Midbrain (tissue), 1 donor: ENCODE results near the gene GALNS.
"Not testable (repeated sequence)": the region's sequence is repeated elsewhere in the genome, so short reads cannot be mapped to it uniquely, and the experiment has no call there.

Source experiments
- DNase-seq: peaks from one replicate; lab custom pipeline; 2025; lab: John Stamatoyannopoulos, UW

The GALNS gene

GRCh38 chr16:88838566-88838965, 18.2 kb downstream of the GALNS start:
- DNase-seq: no peak

DNA sequence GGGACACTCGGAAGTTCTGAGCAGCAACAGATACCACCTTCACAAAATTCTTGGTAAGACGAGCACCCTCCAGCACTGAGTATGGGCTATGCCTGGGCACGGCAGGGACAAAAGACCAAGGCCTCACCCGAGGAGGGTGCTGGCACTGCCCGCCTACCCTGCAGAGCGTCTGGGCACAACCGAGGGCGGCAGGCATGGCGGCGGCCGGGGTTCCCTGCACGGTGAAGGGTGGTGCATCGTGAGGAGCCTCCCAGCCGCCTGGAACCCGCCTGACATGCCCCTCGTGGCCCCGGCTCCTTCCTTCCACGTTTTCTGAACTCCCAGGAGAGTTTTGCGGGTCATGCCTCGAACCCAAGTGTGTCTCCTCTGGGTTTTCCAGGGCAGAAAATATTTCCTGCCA, 18.9 kb downstream of the GALNS start:
- DNase-seq: no peak

GRCh38 chr16:88836791-88837190, 20.0 kb downstream of the GALNS start:
- DNase-seq: no peak

- DNase-seq: no peak
These were observed 20.9 kb downstream of the GALNS start for GRCh38 chr16:88835818-88836217.

GRCh38 chr16:88835383-88835782, 21.4 kb downstream of the GALNS start:
- no peak for DNase-seq

DNA sequence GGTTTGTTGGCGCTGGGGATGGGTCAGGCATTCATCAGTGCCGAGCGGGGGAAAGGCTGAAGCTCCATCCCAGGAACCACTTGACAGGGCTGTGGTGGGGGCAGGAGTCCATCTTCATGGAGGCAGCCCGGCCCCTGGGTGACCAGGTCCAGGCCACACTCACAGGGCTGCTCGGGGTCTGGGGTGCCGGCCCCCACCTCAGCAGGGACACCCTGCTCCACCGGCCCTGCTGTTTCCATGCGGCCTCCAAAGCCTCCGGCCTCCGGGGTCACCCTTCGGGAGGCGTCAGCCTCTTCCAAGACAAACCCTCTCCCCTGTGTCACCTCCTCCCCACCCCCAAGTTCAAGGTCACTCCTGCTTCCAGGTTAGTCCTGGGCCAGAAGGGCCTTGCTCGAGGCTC, 22.1 kb downstream of the GALNS start:
- DNase-seq: no peak

GRCh38 chr16:88833086-88833485, 23.7 kb downstream of the GALNS start:
- DNase-seq: no peak

DNA sequence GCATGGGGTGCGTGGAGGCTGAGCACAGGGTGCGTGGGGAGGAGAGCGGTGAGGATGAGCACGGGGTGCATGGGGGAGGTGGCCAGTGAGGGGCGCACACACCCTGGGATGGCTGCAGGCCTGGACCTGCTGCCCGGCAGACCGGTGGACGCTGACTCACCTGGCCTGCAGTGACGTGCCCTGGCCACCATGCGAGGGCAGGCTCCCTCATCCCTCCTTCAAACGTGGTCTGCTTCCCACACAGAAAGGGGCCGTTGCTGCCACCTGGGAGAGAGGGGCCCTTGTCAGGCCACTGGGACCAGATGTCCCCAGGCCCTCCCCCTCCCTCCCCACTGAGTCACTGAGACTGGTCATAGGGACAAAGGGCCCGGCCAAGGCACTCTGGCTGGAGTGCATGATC, 24.9 kb downstream of the GALNS start:
- DNase-seq: no peak

DNA sequence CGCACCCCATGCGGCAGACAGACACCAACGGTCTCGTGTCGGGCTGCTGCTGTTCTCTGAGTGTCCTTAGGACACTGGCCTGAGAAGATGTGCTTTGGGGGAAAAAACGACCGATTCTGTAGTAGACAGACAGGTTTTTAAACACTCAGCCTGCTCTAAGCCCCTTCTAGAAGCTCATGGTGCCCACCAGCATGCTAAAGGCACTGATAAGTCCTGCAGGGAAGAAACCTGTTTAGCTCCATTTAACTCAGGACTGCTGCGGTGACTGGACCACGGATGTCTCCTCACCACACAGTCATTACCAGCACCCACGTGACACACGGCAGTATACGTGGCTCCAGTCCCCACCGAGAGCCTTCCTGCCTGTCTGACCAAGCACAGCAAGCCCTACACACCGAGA, 26.0 kb downstream of the GALNS start:
- no peak for DNase-seq

GRCh38 chr16:88830258-88830657, 26.5 kb downstream of the GALNS start:
- no peak for DNase-seq

GRCh38 chr16:88828711-88829110, 28.0 kb downstream of the GALNS start:
- DNase-seq: no peak

GRCh38 chr16:88827727-88828126, 29.0 kb downstream of the GALNS start:
- no peak for DNase-seq

DNA sequence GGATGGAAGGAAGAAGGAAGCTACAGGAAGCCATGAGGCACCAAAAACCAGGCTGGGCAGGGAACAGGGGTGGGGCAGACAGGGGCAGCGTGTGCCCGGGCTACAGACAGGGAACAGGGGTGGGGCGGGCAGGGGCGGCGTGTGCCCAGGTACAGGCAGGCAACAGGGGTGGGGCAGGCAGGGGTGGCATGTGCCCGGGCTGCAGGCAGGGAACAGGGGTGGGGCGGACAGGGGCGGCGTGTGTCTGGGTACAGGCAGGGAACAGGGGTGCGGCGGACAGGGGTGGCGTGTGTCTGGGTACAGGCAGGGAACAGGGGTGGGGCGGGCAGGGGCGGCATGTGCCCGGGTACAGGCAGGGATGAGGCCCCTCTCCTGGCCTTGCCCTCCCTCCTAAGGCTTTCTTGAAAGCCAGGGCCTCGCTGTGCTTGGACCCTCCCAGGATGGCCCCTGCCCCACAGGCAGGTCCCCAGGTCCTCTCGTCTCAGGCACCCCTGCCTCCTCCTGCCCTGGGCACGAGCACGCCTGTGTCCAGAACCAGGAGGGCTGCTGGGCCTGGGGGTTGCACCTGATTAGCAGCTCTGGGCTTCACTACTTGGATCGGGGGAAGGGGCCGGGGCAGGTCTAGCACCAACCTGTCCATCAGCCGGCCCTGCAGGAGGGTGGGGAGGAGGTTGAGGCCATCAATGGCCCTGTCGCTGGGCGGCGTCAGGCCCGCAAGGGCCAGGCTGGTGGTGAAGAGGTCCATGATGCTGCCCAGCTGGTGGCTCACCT, 30.5 kb downstream of the GALNS start:
- DNase-seq: no peak

- no peak for DNase-seq
These were observed 31.6 kb downstream of the GALNS start for GRCh38 chr16:88825146-88825545.

DNA sequence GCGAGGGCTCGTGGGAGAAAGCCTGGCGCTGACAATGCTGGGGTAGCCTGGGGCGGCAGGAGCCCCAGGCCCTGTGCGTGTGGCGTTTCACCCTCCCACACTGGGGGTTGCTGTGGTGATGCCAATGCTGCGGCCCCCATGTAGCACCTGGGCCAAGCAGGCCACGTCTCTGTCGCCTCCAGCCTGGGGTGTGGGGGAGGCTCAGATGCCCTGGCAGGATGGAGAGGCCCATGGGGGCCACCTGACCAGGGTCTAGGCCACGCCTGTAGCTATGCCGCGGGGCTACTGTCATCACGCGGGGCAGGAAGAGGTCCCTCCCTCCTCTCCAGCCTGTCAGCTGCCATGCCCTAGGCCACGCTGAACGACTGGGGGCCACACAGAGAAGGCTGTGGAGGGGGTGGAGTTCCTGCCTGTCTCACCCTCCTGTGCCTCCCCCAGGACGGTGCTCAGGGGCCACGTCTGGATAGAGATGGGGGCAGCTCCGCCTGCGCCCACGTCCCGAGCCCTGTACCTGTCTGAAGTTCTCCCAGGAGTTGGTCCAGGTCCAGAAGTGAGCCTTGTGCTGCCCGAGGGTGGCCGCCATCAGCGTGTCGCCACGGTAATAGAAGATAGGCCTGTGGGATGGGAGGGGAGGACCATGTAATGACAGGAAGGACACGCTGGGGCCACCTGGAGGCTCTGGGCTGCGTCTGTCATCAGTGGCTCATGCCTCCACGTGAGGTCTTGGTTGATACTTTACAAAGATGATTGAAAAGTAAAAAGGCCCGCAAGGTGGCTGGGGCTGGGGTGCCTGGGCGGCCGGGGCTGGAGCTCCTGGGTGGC, 32.3 kb downstream of the GALNS start:
- no peak for DNase-seq

DNA sequence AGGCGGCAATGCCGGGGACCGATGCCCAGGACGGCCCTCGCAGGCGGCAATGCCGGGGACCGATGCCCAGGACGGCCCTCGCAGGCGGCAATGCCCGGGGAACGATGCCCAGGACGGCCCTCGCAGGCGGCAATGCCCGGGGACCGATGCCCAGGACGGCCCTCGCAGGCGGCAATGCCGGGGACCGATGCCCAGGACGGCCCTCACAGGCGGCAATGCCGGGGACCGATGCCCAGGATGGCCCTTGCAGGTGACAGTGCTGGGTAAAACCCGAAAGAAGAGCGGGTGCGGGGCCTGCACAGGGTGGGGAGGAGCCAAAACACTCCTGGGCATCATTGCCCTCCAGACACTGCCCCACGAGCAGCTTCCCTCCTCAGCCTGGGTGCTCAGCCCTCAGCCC, 33.1 kb downstream of the GALNS start:
- not testable (repeated sequence) for DNase-seq

DNA sequence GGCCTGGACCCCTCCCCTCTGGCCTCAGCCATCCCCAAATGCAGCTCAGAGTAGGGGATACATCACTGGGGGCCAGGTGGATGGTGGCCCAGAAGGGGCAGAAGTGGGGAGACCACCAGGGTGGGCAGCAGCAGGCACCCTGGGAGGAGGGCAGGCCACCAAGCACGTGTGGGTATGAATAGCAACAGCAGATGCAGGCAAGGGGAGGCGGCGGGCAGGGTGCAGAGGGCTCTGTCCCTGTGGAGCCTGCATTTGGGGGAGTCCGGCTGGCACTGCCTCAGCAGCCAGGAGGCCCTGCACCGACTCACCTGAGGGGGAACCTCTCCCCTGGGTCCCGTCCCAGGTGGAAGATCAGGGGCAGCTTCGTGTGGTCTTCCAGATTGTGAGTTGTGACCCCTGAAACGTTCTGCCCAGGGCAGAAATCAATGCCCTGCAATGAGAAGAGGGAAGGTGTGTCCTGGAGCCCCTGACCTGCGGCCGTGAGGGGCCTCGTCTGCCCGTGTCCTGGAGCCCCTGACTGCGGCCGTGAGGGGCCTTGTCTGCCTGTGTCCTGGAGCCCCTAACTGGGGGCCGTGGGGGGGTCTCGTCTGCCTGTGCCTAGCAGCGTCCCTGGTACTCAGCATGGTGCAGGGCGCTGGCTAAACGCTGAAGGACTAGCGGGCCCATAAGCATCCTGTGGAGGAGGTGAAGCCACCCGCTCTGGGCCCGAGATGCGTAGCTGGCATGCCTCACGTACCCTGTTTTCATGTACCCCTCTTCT, 34.3 kb downstream of the GALNS start:
- no peak for DNase-seq

- DNase-seq: no peak
These were observed 35.4 kb downstream of the GALNS start for GRCh38 chr16:88821168-88821850.

DNA sequence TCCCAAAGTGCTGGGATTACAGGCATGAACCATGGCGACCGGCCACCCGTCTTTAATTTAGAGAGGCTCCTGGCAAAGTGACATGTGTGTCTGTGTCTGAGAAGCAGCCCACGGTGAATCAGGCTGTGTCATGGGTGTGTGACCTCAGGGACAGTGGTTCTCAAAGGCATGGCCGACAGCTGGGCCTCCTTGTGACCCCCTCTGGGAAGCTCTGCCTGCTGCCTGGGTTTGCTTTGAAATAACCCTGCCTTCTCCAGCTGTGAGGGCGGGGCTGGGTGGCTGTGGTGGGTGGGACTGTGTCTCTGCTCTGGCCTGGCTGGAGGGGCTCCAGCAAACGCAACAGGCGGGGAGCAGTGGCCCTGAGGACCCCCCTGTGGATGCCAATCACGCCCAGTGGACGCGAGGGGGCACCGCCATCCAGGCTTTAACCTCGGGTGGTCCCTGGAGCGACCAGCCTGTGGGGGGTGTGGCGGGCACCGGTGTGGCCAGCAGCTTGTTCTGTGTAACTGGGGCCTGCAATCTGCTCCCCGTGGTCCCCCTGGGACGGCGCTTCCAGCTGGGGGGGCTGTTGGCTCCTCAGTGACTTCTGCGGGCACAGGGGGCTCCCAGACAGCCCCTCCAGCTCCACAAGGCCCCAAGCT, 36.2 kb downstream of the GALNS start:
- no peak for DNase-seq

DNA sequence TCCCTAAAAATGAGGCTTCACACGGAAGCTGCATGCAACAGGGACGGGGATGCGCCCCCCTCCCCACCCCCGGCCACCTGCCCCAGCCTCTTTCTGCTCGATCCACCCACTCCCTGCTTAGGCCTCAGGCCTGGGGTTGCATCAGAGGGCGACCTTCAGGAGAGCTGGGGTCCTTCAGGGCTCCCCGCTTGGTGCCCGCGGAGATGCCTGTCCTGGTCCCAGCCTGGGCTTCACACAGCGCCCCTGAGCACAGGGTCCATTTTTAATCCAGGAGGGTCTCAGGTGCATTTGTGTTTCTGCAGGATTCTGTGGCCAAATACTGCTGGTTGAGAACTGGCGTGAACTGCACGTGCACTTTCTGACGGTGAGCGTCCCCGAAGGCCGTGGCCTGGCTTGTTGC, 37.6 kb downstream of the GALNS start:
- DNase-seq: no peak

DNA sequence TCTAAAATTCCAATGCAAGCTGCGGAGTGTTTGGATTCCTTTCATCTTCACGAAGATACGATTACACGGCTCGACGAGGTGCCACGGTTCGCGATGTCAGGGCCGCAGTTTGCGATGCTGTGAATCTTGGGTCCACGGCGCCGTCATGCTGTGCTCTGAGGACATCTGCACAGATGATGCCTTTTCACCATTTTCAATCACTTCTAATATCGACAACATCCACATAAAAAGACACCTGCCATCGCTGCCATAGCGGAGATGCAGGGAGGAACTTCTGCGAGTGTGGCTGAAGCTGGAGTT, 38.2 kb downstream of the GALNS start:
- DNase-seq: no peak
